ENCODE results near the gene POM121C.
"Not testable (repeated sequence)": the region's sequence is repeated elsewhere in the genome, so short reads cannot be mapped to it uniquely, and the experiment has no call there.

The POM121C gene

DNA sequence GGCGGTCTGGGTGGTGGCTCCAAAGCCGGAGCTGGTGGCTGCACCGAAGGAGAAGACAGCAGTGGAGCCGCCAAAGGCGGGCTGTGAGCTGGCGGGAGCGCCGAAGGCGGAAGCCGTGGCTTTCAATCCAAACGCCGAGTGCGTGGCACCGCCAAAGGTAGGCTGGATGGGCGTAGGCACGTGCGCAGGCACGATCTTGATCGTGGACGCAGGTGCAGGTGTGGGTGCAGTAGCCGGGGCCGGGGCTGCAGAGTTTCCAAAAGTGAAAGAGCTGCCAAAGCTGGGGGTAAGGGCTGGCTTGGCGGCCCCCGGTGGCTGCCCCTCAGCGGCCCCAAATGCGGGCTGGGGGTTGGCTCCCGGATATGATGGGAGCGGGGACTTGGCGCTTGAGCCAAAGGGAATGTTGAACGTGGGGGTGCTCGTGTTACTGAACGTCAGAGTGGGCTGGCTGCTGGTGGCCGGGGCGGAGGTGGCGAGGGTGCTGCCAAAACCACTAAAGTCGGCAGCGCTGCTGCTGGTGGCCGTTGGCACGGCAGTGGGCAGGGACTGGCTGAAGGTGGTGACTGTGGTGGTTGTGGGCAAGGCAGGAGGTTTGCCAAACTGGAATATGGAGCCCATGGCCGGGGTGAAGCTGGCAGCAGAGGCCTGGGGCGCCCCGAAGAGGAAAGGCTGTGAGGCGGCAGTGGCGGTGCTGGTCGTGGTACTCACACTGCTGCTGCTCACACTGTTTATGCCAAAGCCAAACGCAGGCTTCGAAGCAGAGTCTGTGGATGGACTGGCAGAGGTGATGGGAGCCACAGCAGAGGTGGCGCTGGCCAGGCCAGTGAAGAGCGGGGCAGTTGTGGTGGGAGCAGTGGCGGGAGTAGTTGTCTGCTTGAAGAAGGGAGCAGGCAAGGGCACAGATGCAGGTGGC, 64.0 kb downstream of the POM121C start:
- not testable (repeated sequence) for DNase-seq

DNA sequence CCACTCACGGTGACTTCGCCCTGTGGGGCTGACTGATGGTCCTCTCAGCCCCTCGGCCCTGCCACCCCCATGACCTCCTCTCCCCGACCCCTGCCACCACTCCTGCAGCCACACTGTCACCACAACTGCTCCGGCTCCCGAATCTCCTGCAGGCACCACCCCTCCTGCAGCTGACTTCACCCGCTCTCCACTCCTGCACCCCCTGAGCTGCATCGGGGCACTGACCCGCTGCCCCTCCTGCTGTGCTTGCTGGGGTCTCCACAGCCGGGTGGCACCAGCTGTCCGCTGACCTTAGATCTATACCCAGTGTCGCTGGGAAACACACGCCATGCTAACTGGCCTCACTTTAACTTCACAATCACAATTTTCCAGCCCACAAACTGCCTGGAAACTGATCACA, 65.9 kb downstream of the POM121C start:
- DNase-seq = not testable (repeated sequence)

DNA sequence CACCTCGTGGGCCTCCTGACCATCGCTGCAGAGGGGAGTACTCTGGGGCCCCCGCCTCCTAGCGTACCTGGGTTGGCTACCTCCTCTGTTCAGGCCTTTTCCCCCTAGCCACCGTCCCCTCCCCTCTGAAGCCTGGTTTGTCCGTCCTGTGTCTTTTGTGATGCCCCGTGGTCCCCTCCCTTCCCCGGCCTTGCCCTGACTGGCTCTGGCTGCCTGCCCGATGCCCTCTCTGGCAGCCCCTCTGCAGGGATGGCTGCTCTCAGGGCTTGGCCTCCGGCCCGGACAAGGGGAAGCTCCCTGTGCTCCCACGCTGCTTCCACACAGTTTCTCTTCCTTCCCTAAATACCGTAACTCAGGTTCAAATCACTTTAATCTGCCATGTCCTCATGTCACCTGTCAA, 66.4 kb downstream of the POM121C start:
- not testable (repeated sequence) for DNase-seq

DNA sequence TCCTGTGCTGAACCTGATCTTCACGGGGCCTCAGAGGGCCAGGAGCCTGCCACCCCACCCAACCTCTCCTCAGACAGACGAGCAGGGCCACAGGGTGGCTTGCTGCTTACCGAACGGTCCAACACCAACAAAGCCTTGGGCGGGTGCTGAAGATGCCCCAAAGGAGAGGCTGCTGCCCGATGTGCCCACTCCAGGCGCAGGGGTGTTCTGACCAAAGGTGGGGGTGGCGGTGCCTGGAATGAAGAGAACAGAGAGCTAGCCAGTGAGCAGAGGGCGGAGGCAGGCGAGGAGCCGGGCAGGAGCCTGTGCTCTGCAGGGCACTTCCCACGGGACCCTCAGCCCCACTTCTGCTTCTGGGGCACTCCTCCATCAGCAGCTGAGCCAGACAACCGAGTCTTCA, 66.9 kb downstream of the POM121C start:
- DNase-seq = not testable (repeated sequence)

DNA sequence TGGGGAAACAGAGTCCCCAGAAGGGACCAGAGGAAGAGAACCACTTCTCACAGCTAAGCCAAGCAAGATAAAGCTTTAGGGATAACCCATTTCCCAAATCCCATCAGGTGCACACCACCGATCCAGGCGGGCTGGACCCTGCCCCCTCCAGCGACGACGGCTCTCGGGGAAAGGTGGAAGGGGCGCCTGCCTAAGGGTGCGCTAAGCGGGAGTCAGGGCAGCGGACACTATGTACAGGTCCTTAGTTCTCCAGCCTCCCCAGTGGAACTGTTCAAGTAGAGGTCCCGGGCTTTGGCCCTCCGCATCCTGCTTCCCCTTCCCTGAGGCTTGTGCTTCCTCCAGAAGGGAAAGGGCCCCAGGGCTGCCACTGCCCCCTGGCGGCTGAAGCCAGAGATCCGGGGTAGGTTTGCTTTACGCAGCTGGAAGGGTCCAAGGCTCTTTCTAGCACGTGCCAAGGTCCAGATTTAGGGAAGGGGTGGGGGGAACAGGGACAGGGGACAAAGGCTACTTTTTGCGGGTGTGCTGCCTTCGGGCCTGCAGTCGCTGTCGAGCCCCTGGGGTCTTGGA, 67.7 kb downstream of the POM121C start:
- DNase-seq = not testable (repeated sequence)

DNA sequence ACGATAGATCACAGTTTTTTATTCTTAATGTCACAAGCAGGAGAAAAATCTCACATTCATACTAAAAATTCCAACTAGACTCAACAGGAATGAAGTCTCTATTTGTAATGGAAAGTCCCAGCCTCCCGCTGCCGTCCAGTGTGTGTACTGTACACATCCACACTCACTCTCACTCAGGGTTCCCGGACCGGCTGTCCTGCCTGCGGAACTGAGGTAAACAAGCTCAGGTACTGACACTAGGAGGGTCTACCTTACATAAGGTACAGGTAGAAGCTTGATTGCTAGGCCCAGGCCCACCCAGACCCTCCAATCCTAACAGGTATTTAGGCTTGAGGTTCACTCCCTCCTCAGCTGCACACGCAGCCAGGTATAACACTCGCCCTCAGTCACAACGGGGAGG, 69.3 kb downstream of the POM121C start:
- DNase-seq = not testable (repeated sequence)

DNA sequence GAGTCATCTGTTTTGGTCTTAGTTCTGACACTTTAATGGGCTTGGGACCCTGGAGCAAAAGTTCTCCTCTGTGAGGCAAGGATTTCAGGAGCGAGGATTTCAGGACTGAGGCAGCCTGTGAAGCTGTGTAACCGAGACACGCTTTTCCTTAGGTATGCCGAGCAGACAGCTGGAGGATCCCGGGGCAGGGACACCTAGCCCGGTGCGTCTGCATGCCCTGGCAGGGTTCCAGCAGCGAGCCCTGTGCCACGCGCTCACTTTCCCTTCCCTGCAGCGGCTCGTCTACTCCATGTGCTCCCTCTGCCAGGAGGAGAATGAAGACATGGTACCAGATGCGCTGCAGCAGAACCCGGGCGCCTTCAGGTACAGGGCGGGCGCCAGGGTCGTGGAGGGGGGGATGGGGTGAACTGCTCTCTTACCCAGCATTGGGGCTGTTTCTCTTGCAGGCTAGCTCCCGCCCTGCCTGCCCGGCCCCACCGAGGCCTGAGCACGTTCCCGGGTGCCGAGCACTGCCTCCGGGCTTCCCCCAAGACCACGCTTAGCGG, 70.2 kb downstream of the POM121C start:
- DNase-seq = not testable (repeated sequence)

DNA sequence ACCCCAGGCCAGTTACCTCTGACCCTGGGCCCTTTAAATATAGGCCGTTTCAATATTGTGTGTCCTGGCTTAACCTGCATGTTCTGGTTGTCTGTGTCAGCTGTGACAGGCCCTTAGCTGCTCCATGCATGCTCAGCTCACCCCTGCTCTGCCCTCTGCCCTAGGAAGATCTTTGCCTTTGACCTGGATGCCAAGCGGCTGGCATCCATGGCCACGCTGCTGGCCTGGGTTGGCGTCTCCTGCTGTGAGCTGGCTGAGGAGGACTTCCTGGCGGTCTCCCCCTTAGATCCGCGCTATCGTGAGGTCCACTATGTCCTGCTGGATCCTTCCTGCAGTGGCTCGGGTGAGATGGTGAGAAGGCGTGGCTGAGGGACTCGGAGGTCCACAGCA, 70.7 kb downstream of the POM121C start:
- DNase-seq = not testable (repeated sequence)

DNA sequence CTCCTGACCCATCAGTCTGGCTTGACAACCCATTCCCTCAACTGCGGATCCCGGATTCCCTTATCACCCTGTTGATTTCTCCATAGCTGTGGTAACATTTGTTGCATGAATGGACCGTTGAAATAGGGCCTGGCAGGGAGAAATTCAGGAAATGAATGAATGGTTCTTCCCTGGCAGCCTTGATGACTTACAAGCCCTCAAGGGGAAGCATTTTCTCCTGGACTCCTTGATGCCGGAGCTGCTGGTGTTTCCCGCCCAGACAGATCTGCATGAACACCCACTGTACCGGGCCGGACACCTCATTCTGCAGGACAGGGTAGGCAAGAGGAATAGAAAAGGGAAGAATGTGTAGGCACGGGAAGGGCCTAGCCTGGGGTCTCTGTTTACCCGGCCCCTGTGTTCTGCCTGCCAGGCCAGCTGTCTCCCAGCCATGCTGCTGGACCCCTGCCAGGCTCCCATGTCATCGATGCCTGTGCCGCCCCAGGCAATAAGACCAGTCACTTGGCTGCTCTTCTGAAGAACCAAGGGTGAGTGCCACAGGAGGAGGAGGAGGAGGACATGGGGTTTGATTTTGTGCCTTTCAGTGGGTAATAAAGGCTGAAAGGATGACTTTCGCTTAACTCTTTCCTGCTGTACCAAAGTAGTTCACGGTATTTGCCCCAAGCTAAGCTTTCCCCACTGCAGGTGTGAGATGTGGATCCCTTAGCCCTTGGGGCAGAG, 71.2 kb downstream of the POM121C start:
- DNase-seq = not testable (repeated sequence)

DNA sequence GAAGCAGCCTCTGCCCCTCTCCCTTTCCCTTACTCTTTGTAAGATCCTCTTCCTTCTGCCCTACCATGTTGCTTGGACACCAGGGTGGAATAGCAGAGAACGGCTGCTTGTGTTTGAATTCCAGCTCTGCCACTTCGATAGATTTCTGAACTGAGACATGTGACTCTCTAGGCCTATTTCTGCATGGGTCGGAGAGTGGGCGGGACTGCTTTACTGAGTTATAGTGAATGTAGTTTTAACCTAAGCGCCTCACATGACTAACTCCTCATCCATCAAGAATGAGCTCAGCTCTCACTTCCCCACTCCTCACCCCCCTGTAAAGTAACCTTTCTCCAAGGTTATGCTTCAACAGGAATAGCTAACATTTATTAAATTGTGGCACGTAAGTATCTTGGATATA, 71.9 kb downstream of the POM121C start:
- not testable (repeated sequence) for DNase-seq

DNA sequence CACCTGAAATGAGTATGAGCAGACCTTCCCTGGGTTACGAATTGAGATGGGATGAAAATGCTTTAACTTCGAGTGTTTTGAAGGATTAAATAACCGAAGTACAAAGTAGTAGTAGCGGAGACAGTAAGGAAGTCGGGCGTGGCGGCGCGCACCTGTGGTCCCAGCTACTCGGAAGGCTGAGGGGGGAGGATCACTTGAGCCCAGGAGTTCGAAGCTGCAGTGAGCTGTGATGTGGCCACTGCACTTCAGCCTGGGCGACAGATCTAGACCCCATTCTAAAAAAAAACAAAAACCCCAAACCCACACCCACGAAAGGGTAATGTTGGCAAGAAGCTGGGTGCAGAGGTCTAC, 75.3 kb downstream of the POM121C start:
- not testable (repeated sequence) for DNase-seq

DNA sequence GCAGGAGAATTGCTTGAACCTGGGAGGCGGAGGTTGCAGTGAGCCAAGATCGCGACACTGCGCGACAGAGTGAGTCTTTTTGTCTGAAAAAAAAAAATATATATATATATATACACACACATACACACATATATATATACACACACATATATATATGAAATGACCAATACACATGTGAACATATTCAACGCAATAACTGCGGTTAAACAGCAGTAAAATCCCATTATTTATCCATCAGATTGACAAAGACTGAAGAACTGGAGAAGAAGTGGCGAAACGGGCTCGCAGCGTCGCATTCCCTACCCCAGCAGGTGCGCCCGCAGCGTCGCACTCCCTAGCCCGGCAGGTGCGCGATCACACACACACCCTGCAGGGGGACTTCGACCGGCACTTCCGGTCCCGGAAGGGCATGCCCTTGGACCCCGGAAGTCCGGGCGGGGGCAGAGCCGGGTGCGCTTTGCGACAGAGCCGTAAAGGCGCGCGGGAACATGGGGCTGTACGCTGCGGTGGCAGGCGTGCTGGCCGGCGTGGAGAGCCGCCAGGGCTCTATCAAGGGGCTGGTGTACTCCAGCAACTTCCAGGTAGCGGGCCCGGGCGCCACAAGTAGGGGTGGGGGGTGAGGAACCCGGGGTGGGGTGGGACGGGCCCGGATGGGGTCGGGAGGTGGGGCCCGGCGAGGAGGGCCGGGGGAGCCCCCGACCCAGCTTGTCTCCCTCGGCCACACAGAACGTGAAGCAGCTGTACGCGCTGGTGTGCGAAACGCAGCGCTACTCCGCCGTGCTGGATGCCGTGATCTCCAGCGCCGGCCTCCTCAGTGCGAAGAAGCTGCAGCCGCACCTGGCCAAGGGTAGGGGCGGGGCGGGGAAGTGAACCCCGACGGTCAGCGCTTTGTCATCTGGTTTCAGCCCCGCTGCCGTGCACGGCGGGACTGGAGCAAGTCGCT, 75.9 kb downstream of the POM121C start:
- not testable (repeated sequence) for DNase-seq

DNA sequence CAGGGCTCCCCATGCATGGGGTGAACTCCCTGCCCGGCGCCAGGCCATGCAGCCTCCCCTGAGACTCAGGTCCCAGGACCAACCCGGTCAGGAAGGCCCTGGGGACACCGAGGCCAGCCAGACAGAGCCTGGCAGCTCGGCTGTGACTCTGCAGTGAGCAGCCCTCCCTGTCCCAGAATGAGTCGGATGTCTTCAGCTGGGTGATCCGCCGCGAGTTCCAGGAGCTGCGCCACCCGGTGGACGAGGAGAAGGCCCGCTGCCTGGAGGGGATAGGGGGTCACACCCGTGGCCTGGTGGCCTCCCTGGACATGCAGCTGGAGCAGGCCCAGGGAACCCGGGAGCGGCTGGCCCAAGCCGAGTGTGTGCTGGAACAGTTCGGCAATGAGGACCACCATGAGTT, 81.4 kb downstream of the POM121C start:
- DNase-seq = not testable (repeated sequence)

DNA sequence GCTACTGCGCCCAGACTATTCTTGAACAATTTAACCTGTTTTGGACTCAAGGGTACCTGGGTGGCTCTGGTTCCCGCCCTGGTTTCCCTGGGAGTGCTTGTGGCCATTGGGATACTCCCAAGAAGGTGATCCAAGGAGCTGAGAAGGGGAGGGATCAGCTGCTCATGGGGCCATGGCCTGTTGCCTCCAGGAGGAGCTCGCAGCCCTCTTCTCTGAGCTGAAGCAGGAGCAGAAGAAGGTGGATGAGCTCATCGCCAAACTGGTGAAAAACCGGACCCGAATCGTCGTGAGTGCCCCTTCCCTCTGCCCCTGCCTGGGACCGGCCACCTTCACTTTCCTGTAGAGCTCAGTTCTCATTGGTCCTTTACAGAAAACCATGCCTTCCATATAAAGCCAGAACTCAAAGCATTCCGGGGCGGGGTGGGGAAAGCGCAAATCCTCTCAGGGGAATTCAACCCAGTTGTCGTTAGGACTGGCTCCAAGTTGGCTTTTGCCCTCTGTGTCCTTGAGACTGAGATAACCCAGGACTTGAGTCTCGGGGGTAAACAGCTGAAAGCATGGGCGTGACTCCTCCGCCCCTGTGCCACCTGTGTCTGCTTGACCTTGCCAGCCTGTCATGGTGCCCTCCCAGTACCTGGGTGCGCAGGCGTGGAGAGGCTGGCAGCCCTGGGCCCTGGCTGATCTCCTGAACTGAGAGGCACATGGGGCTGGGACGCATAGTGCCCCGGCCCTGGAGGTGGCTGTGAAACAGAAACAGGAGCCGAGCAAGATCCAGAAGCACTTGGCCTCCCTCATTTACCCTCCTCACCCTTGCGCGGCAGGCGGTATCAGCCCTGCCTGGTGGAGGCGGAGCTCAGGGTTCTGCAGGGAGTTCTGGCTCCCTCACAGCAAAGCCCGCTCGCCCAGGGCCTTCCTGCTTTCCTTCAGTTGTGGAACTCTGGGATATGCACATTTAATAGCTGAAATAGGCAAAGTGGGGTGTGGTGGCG, 82.3 kb downstream of the POM121C start:
- not testable (repeated sequence) for DNase-seq

DNA sequence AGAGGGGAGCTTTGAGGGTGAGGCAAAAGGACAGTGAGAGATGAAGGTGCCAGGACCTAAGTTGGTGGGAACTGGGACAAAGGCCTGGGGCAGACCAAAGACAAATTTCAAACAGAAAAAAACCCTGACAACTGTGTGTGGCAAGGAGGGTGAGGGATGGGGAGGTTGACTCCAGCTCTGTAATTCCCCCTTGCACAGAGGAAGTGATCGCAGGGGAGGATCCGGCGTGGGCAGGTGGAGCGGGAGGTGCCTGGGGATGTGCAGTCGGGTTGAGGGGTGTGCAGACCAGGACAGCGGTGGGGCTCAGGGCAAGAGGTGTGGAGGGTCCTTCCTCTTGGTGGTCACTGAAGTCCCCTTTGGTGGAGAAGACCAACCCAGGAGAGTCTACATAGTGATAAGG, 85.5 kb downstream of the POM121C start:
- DNase-seq = not testable (repeated sequence)

DNA sequence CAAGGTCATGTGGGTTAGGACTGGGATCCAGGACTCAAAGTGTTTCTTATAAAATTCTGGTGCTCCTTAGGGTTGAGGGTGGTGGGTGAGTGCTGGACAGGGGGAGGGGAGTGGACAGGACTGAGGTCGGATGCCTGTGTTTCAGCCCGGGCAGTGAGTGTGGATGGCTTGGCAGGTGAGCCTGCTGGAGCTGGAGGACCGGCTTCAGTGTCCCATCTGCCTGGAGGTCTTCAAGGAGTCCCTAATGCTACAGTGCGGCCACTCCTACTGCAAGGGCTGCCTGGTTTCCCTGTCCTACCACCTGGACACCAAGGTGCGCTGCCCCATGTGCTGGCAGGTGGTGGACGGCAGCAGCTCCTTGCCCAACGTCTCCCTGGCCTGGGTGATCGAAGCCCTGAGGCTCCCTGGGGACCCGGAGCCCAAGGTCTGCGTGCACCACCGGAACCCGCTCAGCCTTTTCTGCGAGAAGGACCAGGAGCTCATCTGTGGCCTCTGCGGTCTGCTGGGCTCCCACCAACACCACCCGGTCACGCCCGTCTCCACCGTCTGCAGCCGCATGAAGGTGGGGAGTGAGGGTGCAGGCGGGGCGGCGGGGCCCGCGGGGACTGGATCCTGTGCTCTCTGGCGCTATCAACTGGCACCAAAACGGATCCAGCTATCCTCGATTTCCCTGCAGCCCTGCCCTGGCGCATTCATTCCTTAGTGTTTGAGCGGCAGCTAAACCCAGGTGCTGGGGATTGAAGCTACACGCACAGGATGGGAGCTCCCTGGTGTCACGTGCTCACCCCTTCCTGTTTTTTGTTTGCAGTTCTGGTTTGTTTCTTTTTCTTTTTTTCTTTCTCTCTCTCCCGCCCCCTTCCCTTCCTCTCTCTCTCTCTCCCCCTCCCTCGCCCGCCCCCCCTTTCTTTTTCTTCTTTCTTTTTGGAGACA, 87.1 kb downstream of the POM121C start:
- not testable (repeated sequence) for DNase-seq

DNA sequence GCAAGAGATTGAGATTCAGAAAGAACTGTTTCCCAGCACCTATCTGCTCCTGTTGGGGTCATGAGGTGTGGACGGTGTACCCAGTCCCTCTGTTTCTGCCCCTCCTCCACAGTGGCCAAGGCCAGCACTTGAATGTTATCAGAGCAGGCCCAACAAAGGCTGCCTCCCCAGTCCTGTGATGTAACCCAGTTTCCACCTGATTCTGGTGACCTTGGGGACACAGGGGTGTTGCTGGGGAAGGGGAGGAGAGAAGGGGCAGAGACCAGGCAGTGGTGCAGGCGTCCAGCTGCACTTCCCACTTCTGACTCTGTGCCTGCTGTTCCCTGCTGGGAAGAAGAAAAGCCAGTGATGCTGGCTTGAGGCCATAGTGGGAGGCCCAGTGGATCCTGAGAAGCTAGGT, 88.2 kb downstream of the POM121C start:
- DNase-seq = not testable (repeated sequence)

DNA sequence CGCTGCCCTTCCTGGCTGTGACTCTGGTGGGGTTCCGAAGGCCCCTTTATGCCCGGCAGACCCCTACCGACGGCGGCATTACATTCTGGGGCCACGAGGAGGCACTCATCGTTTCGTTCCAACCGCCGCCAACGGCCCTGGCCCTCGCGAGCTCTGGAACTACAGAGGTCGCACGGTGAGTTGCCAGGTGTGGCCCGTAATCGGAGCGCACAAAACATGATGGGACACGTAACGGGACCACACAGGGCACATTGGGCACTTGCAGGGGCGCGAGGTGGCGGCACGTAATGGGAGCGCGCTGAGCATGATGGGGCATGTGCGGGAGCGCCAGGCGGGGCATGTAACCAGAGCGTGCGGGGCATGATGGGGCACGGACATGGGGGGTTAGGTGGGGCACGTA, 90.8 kb downstream of the POM121C start, which contains the start of gene TRIM73:
Gene TRIM73 (plus strand): TSS at position 301 of the 400 bp plus-strand sequence. CDS start 3,305 bp downstream, outside the sequence.
- DNase-seq = not testable (repeated sequence)

DNA sequence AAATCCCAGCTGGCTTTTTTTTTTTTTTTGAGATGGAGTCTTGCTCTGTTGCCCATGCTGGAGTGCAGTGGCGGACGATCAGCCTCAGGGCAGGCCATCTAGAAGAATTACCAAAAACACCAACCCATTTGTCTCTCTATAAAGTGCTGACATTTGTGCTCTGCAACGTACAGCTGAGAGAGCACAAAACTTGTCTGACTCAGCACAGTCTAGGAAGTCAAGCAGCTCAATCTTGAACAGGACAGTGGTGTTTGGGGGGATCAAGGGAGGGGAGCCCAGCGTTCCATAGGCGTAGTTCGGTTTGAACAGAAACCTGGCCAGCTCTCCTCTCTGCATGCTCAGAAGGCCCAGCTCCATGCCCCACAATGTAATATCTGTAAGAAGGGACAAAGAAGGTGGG, 92.9 kb downstream of the POM121C start:
- not testable (repeated sequence) for DNase-seq

Measured in stimulated activated CD4-positive, alpha-beta T cell treated with anti-CD3 and anti-CD28 coated beads, Interleukin-4, amount 100 ng/mL, for 24 hours (primary cell).